HG02884 (cell line): ENCODE measurements around the gene TMEM106B.
"Not testable (repeated sequence)": the region's sequence is repeated elsewhere in the genome, so short reads cannot be mapped to it uniquely, and the experiment has no call there.

Experiments used
- ATAC-seq: cut with Tn5 transposase; IDR thresholded peaks from one replicate; pipeline ENCODE4 v1.9.1; 2021; ENCODE audit warnings: mild to moderate bottlenecking, moderate library complexity; ENCODE audit not compliant: unreplicated experiment

TMEM106B gene

GRCh38 chr7:12211054-12211710, at the start of gene TMEM106B:
Gene TMEM106B (plus strand): TSS chr7:12211294. CDS start chr7:12214811, 3,517 bp downstream.
- peak; percentile 91 for ATAC-seq

GRCh38 chr7:12162415-12163113, 48.5 kb upstream of the TMEM106B start:
- ATAC-seq, result no peak

- not testable (repeated sequence) for ATAC-seq
Measured at GRCh38 chr7:12168065-12168464, 43.0 kb upstream of the TMEM106B start.

- ATAC-seq, result not testable (repeated sequence)
Measured at GRCh38 chr7:12169981-12170820, 40.9 kb upstream of the TMEM106B start.

DNA sequence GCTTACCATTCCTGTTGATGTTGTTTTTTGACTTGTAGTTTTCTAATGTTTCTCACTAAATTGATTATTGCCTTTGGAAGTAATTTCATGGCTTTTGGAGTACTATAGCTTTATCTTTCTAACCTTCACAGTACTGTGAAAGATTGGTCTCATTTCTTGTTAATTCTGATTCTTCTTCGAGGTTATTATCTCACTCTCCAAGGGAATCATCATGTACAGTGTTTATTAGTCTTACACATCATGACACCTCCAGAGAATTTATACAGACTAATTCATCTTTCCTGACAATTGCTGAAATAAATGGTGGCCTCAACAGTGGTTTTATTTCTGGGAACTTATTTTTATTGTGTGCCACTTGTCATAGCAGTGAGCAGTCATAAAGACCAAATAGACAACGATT, 37.4 kb upstream of the TMEM106B start:
- no peak for ATAC-seq

DNA sequence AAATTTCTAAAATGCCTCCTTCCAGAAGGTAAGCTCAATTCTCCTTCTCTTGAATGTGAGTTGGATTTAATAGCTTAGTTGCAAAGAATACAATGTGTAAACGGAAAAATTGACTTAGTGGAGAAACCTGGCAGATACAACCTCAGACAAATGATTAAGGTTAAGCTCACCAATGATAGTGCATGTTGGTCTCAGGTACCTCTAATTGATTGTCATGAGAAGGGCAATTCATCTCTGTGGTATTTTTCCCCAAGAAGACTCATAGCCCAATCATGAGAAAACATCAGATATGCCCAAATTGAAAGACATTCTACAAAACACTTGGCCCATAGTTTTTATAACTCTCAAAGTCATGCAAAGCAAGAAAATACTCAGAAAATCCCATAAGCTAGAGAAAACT, 36.2 kb upstream of the TMEM106B start:
- no peak for ATAC-seq

- no peak for ATAC-seq
Measured at GRCh38 chr7:12178317-12178716, 32.8 kb upstream of the TMEM106B start.

GRCh38 chr7:12194426-12194825, 16.7 kb upstream of the TMEM106B start:
- no peak for ATAC-seq

DNA sequence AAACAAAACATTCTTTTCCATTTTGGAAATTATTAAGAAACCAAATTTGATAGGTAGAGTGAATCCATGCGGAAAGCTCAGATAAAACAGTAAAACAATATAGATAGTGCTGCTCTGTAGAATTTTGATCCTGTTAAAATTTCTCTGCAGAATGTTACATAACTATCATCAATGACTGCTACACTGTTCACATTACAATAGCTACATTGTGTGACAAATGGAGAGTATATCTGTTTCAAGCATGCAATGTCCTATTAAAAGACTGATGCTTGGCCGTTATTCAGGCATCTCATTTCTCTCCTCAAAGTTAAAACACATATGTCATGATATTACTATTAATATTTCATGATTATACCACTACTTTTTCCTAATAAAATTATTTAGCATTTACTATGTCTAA, 14.7 kb upstream of the TMEM106B start:
- no peak for ATAC-seq

DNA sequence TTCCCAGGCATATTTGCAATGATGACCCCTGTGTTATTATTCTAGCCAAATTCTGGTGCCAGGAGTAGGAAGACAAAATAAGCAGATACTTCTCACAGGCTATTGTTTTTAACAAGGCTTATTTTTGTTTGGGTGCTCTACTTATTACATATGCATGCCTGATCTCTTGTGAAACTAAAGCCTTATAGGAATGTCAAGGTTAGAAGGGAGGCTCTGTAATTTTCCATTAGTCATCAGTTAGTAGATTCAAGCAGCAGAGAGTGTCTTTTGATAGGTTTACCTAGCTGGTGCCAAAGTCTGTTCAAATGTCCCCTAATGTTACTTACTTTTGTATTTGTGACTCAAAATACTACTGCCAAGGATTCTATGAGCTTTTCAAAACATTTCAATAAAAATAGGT, 11.7 kb upstream of the TMEM106B start:
- ATAC-seq, result no peak

DNA sequence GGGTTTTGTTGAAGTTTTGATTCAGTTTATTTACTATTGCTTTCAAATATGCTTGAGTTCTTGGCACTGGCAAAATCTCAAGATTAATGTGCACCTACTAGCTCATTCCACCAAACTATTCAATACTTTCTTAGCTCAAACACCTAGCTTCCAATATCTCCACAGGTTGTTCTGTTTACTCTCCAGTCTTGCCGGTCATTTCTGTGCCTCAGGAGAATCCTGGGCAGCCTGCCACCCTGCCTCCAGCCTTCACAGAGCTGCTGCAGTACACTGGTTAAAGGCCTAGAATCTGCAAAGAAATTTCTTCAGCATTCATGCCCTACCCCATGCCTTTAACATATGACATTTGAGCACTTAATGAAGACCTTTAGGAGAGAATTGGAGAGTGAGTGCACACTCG, 4.0 kb upstream of the TMEM106B start:
- no peak for ATAC-seq

DNA sequence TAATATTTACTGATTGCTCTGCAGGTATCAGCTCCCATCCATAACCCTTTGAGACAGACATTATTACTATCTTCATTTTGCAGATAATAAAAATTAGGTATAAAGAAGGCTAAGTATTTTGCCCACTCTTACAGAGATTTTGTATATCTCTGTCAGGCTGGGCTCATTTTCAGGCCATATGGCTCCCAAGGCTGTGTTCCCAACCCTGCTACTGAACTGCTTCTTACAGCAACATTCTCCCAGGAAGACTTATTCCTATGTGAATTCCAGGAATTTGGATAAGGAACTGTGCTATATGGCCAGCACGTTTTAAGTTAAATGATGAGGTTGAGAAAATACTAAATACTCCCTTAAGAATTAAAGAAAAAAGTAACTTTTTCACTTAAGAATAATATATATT, 1.9 kb upstream of the TMEM106B start:
- no peak for ATAC-seq

DNA sequence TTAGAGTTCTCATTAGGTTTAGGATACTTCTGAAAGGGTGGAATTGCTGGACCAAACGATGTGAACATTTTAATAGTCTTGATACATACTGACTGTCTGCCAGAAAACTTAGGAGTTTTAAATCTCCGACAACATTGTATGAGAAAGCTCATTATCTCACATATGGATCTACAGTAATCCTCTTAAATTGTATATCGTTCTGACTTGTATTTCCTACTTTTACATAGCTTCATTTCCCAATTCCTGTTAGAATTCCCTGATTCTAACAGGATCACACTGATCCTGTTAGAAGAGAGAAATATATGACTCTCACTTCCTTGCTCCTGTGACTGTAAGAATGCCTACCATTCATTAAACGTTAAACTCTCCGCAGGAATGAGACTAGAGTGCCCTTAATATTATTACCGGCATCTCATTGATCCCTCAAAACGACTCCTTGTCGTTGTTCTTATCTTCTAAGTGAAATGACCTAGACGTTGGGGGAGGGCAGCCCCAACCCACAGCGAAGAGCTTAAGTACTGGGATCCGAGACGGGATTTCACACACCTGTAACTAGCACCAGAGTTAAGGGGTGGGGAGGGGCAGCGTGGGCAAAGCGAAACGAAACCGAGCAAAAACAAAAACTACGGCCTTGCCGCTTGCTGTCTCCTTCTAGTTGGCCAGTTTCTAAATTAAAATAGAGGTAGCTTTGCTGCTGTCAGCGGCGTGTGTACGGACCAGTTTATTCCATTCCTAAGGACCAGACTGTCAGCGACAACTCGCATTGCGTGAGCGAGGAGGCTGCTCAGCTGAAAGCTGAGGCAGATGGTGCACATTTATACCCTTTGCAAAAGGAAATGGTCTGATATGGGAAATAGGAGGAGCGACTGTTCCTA, 678 bp upstream of the TMEM106B start:
- peak; percentile 34 for ATAC-seq

DNA sequence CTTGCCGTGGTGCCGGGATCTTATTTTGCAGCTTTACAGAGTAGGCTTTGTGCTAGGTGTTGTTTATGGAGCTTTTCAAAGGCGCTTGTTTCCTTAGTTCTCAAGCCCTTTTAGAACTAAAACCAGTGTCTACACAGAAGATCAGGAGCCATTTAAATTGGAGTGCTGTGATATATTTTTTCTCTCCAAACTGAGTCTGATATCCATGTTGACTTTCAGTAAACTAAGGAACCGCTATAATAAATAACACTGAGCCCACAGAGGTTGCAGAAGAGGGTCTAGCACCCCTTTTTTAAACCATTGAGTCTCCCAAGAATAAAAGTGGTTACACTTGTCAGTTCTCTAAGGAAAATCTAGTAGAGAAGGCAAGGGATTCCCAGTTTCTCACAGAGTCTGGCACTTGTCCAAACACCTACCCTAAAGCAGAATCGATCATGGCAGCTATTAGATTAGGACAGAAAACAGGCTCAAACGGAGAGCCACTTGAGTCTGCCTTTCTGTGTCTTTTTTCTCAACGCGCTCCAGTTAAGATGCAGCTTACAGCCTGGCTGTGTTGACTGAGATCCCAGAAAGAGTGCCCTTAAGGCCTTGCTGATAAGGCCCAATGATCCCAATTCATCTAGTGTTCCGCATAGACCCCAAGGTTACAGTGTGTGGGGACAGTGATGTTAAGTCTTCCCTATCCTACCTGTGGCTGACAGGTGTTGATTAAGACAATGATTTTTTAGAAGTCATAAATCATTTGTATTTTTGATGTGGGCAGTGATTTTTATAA, 804 bp downstream of the TMEM106B start:
- no peak for ATAC-seq

GRCh38 chr7:12217311-12217710, 6.2 kb downstream of the TMEM106B start:
- no peak for ATAC-seq

DNA sequence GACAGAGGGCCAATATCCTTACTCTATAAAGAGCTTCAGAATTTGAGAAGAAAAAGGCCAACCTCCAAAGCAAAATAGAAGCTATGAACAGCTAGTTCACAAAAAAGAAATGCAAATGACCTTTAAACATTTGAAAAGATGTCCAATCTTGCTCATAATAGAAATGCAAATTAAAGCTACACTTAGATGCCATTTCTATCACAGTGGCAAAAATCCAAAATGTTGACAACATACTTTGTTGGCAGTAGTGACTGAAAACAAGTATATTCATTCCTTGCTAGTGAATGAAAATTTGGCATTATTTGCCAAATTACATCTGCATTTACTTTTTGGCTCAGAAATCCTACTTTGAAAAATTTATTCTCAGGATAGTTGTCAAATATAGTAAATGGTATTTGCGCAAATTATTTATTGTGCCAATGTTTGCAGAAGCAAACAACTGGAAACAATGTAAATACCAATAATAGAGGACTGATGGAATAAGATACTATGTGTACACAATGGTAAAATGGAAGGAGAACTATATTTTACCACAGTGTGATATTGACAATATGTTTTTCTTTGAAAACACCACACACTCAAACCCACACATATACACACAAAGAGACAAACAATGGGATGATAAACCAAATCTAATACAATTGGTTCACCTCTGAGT, 9.4 kb downstream of the TMEM106B start:
- ATAC-seq, result no peak

GRCh38 chr7:12221414-12221813, 10.3 kb downstream of the TMEM106B start:
- ATAC-seq, result no peak

GRCh38 chr7:12222889-12223579, 11.9 kb downstream of the TMEM106B start:
- ATAC-seq, result peak; percentile 95

DNA sequence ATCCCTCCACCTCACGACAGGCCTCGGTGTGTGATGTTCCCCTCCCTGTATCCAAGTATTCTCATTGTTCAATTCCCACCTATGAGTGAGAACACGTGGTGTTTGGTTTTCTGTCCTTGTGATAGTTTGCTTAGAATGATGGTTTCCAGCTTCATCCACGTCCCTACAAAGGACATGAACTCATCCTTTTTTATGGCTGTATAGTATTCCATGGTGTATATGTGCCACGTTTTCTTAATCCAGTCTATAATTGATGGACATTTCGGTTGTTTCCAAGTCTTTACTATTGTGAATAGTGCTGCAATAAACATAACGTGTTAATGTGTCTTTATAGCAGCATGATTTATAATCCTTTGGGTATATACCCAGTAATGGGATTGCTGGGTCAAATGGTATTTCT, 13.9 kb downstream of the TMEM106B start:
- ATAC-seq, result not testable (repeated sequence)
